Tibial nerve (tissue), 4 donors: Measurements from ENCODE around the gene MAX. TPM values are rescaled to one million over a fixed set of nuclear protein-coding genes. Genes with fewer than 3 reads are reported as not detected.

ENCODE experiments used
- DNase-seq, 2 donors: peaks; one replicate each; pipeline ENCODE4 v3.0.0-alpha.2; 2019; ENCODE audit warnings: low spot score in 2 of 2
- H3K27ac ChIP-seq, 4 donors: fragments of 200-600 bp; sonication (generic) in 3 of 4; one replicate each; pipeline ENCODE4 v1.5.1; 2017 to 2019; ENCODE audit warnings: mild to moderate bottlenecking in 1 of 4
- H3K27me3 ChIP-seq, 2 donors: fragments of 200-600 bp; sonication (generic) in 1 of 2; one replicate each; pipeline versions ENCODE4 v1.5.1 to v1.6.0; 2017 to 2019
- H3K36me3 ChIP-seq, 3 donors: fragments of 200-600 bp; sonication (generic); one replicate each; pipeline ENCODE4 v1.5.1; 2018 to 2019
- H3K4me1 ChIP-seq, 4 donors: fragments of 200-600 bp; sonication (generic) in 3 of 4; one replicate each; pipeline ENCODE4 v1.5.1; 2017 to 2019
- H3K4me3 ChIP-seq, 4 donors: fragments of 200-600 bp; sonication (generic) in 3 of 4; one replicate each; pipeline ENCODE4 v1.5.1; 2017 to 2019; ENCODE audit warnings: mild to moderate bottlenecking in 1 of 4, moderate library complexity in 1 of 4
- H3K9me3 ChIP-seq, 4 donors: fragments of 200-600 bp; sonication (generic) in 3 of 4; one replicate each; pipeline ENCODE4 v1.5.1; 2017 to 2019
- CTCF ChIP-seq, 5 experiments: fragments of 200-600 bp in 3 of 5; fragments of 450-650 bp in 2 of 5; sonication (generic) in 3 of 5; IDR thresholded peaks; one replicate each; pipeline ENCODE4 v1.5.1; 2016 to 2019; ENCODE audit warnings: antibody characterized with exemption in 5 of 5, mild to moderate bottlenecking in 3 of 5, moderate library complexity in 2 of 5
- EP300 ChIP-seq, 2 donors: sonication (generic); formaldehyde crosslinking; IDR thresholded peaks; one replicate each; pipeline ENCODE4 v1.6.1; 2017; ENCODE audit warnings: antibody characterized with exemption in 2 of 2, mild to moderate bottlenecking in 1 of 2
- POLR2A ChIP-seq, 2 donors: fragments of 450-650 bp; IDR thresholded peaks; one replicate each; pipeline ENCODE4 v1.6.1; 2017; ENCODE audit warnings: antibody characterized with exemption in 2 of 2, mild to moderate bottlenecking in 2 of 2, moderate library complexity in 2 of 2
- WGBS, 2 donors: methylation state at CpG; one replicate each; pipeline ENCODE4 v1.1.5; 2018; 5-methylcytosine and 5-hydroxymethylcytosine counted together
- total RNA-seq, 4 donors: library from RNA; depleted of rRNA; stranded (reverse); fragments of >200 nt; gene quantifications; one replicate each; pipeline ENCODE4 v1.1.0, GENCODE V29; 2016

The MAX gene
- total RNA-seq, 4 donors from 2014 or later: 49.4 to 70.4 (median 55.6) TPM

GRCh38 chr14:65042731-65043372 lies 59.5 kb downstream of the MAX start:
- Histone ChIP-seq H3K27ac (no peak overlapping the region), H3K4me1 (no peaks in the 10 kb centered on the region), H3K4me3 (no peak overlapping the region), H3K27me3 (no peaks in the 10 kb centered on the region), H3K36me3 (peaks cover 0 to 56% (median 0%) of the 10 kb centered on the region in 3 donors), H3K9me3 (no peaks in the 10 kb centered on the region)
- no peak for TF ChIP-seq POLR2A (IDR thresholded peaks at IDR 0.05)
- TF ChIP-seq EP300 (IDR thresholded peaks at IDR 0.05): no peak
- no peak for TF ChIP-seq CTCF (IDR thresholded peaks at IDR 0.05)
- no peak for DNase-seq
- WGBS, 2 donors: 77 to 81% methylated on average over 8 of the region's 8 CpGs

GRCh38 chr14:65042296-65042695 lies 60.0 kb downstream of the MAX start:
- H3K4me3 ChIP-seq: no peak overlapping the region
- H3K27ac ChIP-seq: no peak overlapping the region
- no peaks in the 10 kb centered on the region for H3K4me1 ChIP-seq
- no peak for DNase-seq
- H3K36me3 ChIP-seq: peaks cover 0 to 56% (median 0%) of the 10 kb centered on the region in 3 donors
- no peak for TF ChIP-seq CTCF (IDR thresholded peaks at IDR 0.05)
- no peak for TF ChIP-seq POLR2A (IDR thresholded peaks at IDR 0.05)
- no peak for TF ChIP-seq EP300 (IDR thresholded peaks at IDR 0.05)
- 85 to 94% methylated on average over 3 of the region's 3 CpGs for WGBS, 2 donors
- no peaks in the 10 kb centered on the region for H3K9me3 ChIP-seq
- no peaks in the 10 kb centered on the region for H3K27me3 ChIP-seq

- Histone ChIP-seq H3K27ac (no peak overlapping the region), H3K4me1 (no peaks in the 10 kb centered on the region), H3K4me3 (no peak overlapping the region), H3K36me3 (peaks cover 0 to 56% (median 0%) of the 10 kb centered on the region in 3 donors), H3K27me3 (no peaks in the 10 kb centered on the region), H3K9me3 (no peaks in the 10 kb centered on the region)
- no peak for DNase-seq
- WGBS, 2 donors: 95% methylated on average over 7 of the region's 7 CpGs
- TF ChIP-seq CTCF (IDR thresholded peaks at IDR 0.05) (no peak), POLR2A (IDR thresholded peaks at IDR 0.05) (no peak), EP300 (IDR thresholded peaks at IDR 0.05) (no peak)
Measured at GRCh38 chr14:65041434-65041915, 60.8 kb downstream of the MAX start.

- no peak for TF ChIP-seq CTCF (IDR thresholded peaks at IDR 0.05)
- TF ChIP-seq POLR2A (IDR thresholded peaks at IDR 0.05): no peak
- no peak for TF ChIP-seq EP300 (IDR thresholded peaks at IDR 0.05)
- no peak overlapping the region for H3K4me3 ChIP-seq
- WGBS, 2 donors: 93 to 94% methylated on average over 9 of the region's 9 CpGs
- H3K27me3 ChIP-seq: no peaks in the 10 kb centered on the region
- H3K4me1 ChIP-seq: peaks cover 0 to 4% (median under 1%) of the 10 kb centered on the region in 4 donors
- no peak overlapping the region for H3K27ac ChIP-seq
- H3K36me3 ChIP-seq: peaks cover 0 to 52% (median 0%) of the 10 kb centered on the region in 3 donors
- no peaks in the 10 kb centered on the region for H3K9me3 ChIP-seq
- no peak for DNase-seq
Measured at GRCh38 chr14:65040666-65041433, 61.5 kb downstream of the MAX start.

GRCh38 chr14:65038966-65039365 lies 63.4 kb downstream of the MAX start:
- TF ChIP-seq CTCF (IDR thresholded peaks at IDR 0.05) (no peak), EP300 (IDR thresholded peaks at IDR 0.05) (no peak), POLR2A (IDR thresholded peaks at IDR 0.05) (no peak)
- no peak for DNase-seq
- Histone ChIP-seq H3K9me3 (no peaks in the 10 kb centered on the region), H3K4me3 (no peak overlapping the region), H3K27me3 (no peaks in the 10 kb centered on the region), H3K27ac (no peak overlapping the region), H3K4me1 (peaks cover 0 to 22% (median 13%) of the 10 kb centered on the region in 4 donors), H3K36me3 (peaks cover 0 to 34% (median 0%) of the 10 kb centered on the region in 3 donors)
- 83 to 90% methylated on average over 2 of the region's 2 CpGs for WGBS, 2 donors
